H9 (cell line): ENCODE measurements around the gene FBXO10. TPM values are rescaled to one million over a fixed set of nuclear protein-coding genes. Genes with fewer than 3 reads are reported as not detected.

Experiments used
- DNase-seq: peaks from one replicate; pipeline ENCODE4 v3.0.0-alpha.2; 2017
- H2AFZ ChIP-seq: one replicate; pipeline ENCODE4 v1.6.1; 2013; ENCODE audit warnings: mild to moderate bottlenecking, low read length, control low read depth, moderate library complexity
- H2AK5ac ChIP-seq: 2 replicates; pipeline ENCODE4 v1.6.1; 2013; ENCODE audit warnings: low read length, control low read depth, mixed read lengths; ENCODE audit not compliant: insufficient read length
- H2BK120ac ChIP-seq: one replicate; pipeline ENCODE4 v1.6.1; 2013; ENCODE audit warnings: low read depth, mild to moderate bottlenecking, low read length, control low read depth, inconsistent platforms; ENCODE audit not compliant: poor library complexity, severe bottlenecking
- H2BK12ac ChIP-seq: 2 replicates; pipeline ENCODE4 v1.6.1; 2013; ENCODE audit warnings: low read length, control low read depth, mixed read lengths, low read depth; ENCODE audit not compliant: insufficient read length
- H2BK15ac ChIP-seq: 2 replicates; pipeline ENCODE4 v1.6.1; 2013; ENCODE audit warnings: low read depth, low read length, control low read depth
- H2BK20ac ChIP-seq: one replicate; pipeline ENCODE4 v1.6.1; 2013; ENCODE audit warnings: low read depth, mild to moderate bottlenecking, low read length, control low read depth, inconsistent platforms; ENCODE audit not compliant: poor library complexity, severe bottlenecking
- H2BK5ac ChIP-seq: 2 replicates; pipeline ENCODE4 v1.6.1; 2013; ENCODE audit warnings: low read length, control low read depth, mixed read lengths; ENCODE audit not compliant: insufficient read length
- H3K14ac ChIP-seq: 2 replicates; pipeline ENCODE4 v1.6.1; 2013; ENCODE audit warnings: low read length, control low read depth; ENCODE audit not compliant: insufficient read depth
- H3K18ac ChIP-seq: 2 replicates; pipeline ENCODE4 v1.6.1; 2013; ENCODE audit warnings: low read depth, mild to moderate bottlenecking, mixed read lengths, low read length, control low read depth; ENCODE audit not compliant: insufficient read length
- H3K23ac ChIP-seq: 2 replicates; pipeline ENCODE4 v1.6.1; 2013; ENCODE audit warnings: low read length, control low read depth, mixed read lengths, low read depth; ENCODE audit not compliant: insufficient read length
- H3K23me2 ChIP-seq: 2 replicates; pipeline ENCODE4 v1.6.1; 2013; ENCODE audit warnings: low read depth, mild to moderate bottlenecking, mixed read lengths, low read length, control low read depth; ENCODE audit not compliant: insufficient read length, poor library complexity, severe bottlenecking
- H3K27ac ChIP-seq: 2 replicates; pipeline ENCODE4 v1.5.1; 2013; ENCODE audit warnings: low read length, control low read depth, mixed read lengths, low read depth; ENCODE audit not compliant: insufficient read length
- H3K27me3 ChIP-seq: 2 replicates; pipeline ENCODE4 v1.6.1; 2013; ENCODE audit warnings: low read length, control low read depth, inconsistent platforms; ENCODE audit not compliant: insufficient read depth
- H3K4ac ChIP-seq: 2 replicates; pipeline ENCODE4 v1.6.1; 2013; ENCODE audit warnings: low read depth, mild to moderate bottlenecking, control low read depth, inconsistent platforms, low read length, moderate library complexity
- H3K4me1 ChIP-seq: 2 replicates; pipeline ENCODE4 v1.6.1; 2013; ENCODE audit warnings: low read length, control low read depth, inconsistent platforms; ENCODE audit not compliant: insufficient read depth
- H3K4me2 ChIP-seq: 2 replicates; pipeline ENCODE4 v1.6.1; 2013; ENCODE audit warnings: low read length, control low read depth, mixed read lengths; ENCODE audit not compliant: insufficient read length, insufficient read depth
- H3K56ac ChIP-seq: 2 replicates; pipeline ENCODE4 v1.6.1; 2013; ENCODE audit warnings: low read depth, mild to moderate bottlenecking, mixed read lengths, low read length, control low read depth; ENCODE audit not compliant: insufficient read length
- H3K79me1 ChIP-seq: 2 replicates; pipeline ENCODE4 v1.6.1; 2013; ENCODE audit warnings: low read depth, mild to moderate bottlenecking, moderate library complexity, low read length, control low read depth, inconsistent platforms; ENCODE audit not compliant: insufficient read depth, poor library complexity, severe bottlenecking
- H3K79me2 ChIP-seq: 2 replicates; pipeline ENCODE4 v1.6.1; 2013; ENCODE audit warnings: low read length, control low read depth, inconsistent platforms; ENCODE audit not compliant: insufficient read depth
- H3K9ac ChIP-seq: 2 replicates; pipeline ENCODE4 v1.6.1; 2013; ENCODE audit warnings: low read length, control low read depth, mixed read lengths; ENCODE audit not compliant: insufficient read length; ENCODE audit errors: extremely low read depth
- H3K9me3 ChIP-seq: one replicate; pipeline ENCODE4 v1.6.1; 2013; ENCODE audit warnings: low read depth, low read length, inconsistent platforms; ENCODE audit not compliant: control insufficient read depth
- H3T11ph ChIP-seq: one replicate; pipeline ENCODE4 v1.6.1; 2013; ENCODE audit warnings: mild to moderate bottlenecking, low read length, control low read depth, inconsistent platforms
- H4K20me1 ChIP-seq: one replicate; pipeline ENCODE4 v1.6.1; 2013; ENCODE audit not compliant: control insufficient read depth, insufficient read length, insufficient read depth
- H4K5ac ChIP-seq: 2 replicates; pipeline ENCODE4 v1.6.1; 2013; ENCODE audit warnings: low read depth, mild to moderate bottlenecking, mixed read lengths, low read length, control low read depth; ENCODE audit not compliant: insufficient read length
- H4K8ac ChIP-seq: replicated peaks from 2 replicates; pipeline ENCODE4 v1.6.1; 2013; ENCODE audit warnings: low read length, control low read depth, mixed read lengths, low read depth; ENCODE audit not compliant: insufficient read length
- H4K91ac ChIP-seq: 2 replicates; pipeline ENCODE4 v1.6.1; 2013; ENCODE audit warnings: low read depth, mild to moderate bottlenecking, moderate library complexity, mixed read lengths, low read length, control low read depth; ENCODE audit not compliant: insufficient read length
- H3K27ac Mint-ChIP-seq, 3 experiments: 2 replicates in 2 of 3; 3 replicates in 1 of 3; pipeline ENCODE4 v1.8.0; 2020 to 2021; ENCODE audit warnings: mixed read lengths in 3 of 3, mild to moderate bottlenecking in 1 of 3, moderate library complexity in 1 of 3
- H3K27me3 Mint-ChIP-seq: 2 replicates; pipeline ENCODE4 v1.8.0; 2021; ENCODE audit warnings: low read depth, mild to moderate bottlenecking, moderate library complexity, mixed read lengths
- H3K36me3 Mint-ChIP-seq, 3 experiments: 2 replicates in 2 of 3; 3 replicates in 1 of 3; pipeline ENCODE4 v1.8.0; 2020 to 2021; ENCODE audit warnings: low read depth in 3 of 3, mixed read lengths in 3 of 3; ENCODE audit not compliant: insufficient read depth in 1 of 3
- H3K4me1 Mint-ChIP-seq, 2 experiments: 2 replicates each; pipeline ENCODE4 v1.8.0; 2020; ENCODE audit warnings: mixed read lengths in 2 of 2
- H3K4me3 Mint-ChIP-seq, 2 experiments: 2 replicates in 1 of 2; 3 replicates in 1 of 2; pipeline ENCODE4 v1.8.0; 2020 to 2021; ENCODE audit warnings: mild to moderate bottlenecking in 2 of 2, mixed read lengths in 2 of 2, moderate library complexity in 1 of 2
- H3K9me3 Mint-ChIP-seq, 2 experiments: 2 replicates in 1 of 2; 3 replicates in 1 of 2; pipeline ENCODE4 v1.8.0; 2020; ENCODE audit warnings: mild to moderate bottlenecking in 2 of 2, mixed read lengths in 2 of 2, moderate library complexity in 1 of 2
- CTCF ChIP-seq: fragments of 200-600 bp; sonication (generic); conservative IDR thresholded peaks from 3 replicates; pipeline ENCODE4 v1.8.0; 2021; ENCODE audit warnings: antibody characterized with exemption, mild to moderate bottlenecking
- total RNA-seq: library from RNA; stranded (reverse); gene quantifications from 2 replicates; pipeline ENCODE4 v1.2.1, GENCODE V29; 2021

Gene FBXO10
- total RNA-seq, 1 experiment from 2014 or later: 16.8 TPM

GRCh38 chr9:37539634-37540033, 36.5 kb downstream of the FBXO10 start:
- Histone ChIP-seq H4K20me1 (no peaks in the 10 kb centered on the region), H4K91ac (no peak overlapping the region), H3K4me1 (no peaks in the 10 kb centered on the region), H3K4me2 (no peak overlapping the region), H3K9me3 (no peaks in the 10 kb centered on the region), H2AK5ac (no peak overlapping the region), H2BK5ac (no peak overlapping the region), H3K56ac (no peak overlapping the region), H3K14ac (no peak overlapping the region), H3K79me2 (no peaks in the 10 kb centered on the region), H2BK20ac (no peak overlapping the region), H3K79me1 (no peaks in the 10 kb centered on the region), H3K4ac (no peak overlapping the region), H3K9ac (no peak overlapping the region), H3K23ac (no peak overlapping the region), H3K27me3 (no peaks in the 10 kb centered on the region), H3K18ac (no peak overlapping the region), H3T11ph (no peak overlapping the region), H2BK15ac (no peak overlapping the region), H2BK12ac (no peak overlapping the region), H4K8ac (no peak overlapping the region), H3K27ac (no peak overlapping the region), H3K23me2 (no peaks in the 10 kb centered on the region), H4K5ac (no peak overlapping the region), H2AFZ (no peak overlapping the region), H2BK120ac (no peak overlapping the region)
- TF ChIP-seq CTCF: no peak
- Mint-ChIP-seq H3K27ac (no peak overlapping the region), H3K27me3 (no peaks in the 10 kb centered on the region), H3K4me3 (no peak overlapping the region), H3K36me3 (peaks cover 16 to 51% (median 39%) of the 10 kb centered on the region in 3 experiments; a peak in 6 of 7 replicates), H3K9me3 (no peaks in the 10 kb centered on the region), H3K4me1 (peaks cover 0 to 3% of the 10 kb centered on the region in 2 experiments; a peak in 1 of 4 replicates)
- DNase-seq: no peak
